ENCODE results near the gene GALNT11.
A peak's percentile ranks its signal among the peaks of the same experiment; 100 is the strongest.

Gene GALNT11

DNA sequence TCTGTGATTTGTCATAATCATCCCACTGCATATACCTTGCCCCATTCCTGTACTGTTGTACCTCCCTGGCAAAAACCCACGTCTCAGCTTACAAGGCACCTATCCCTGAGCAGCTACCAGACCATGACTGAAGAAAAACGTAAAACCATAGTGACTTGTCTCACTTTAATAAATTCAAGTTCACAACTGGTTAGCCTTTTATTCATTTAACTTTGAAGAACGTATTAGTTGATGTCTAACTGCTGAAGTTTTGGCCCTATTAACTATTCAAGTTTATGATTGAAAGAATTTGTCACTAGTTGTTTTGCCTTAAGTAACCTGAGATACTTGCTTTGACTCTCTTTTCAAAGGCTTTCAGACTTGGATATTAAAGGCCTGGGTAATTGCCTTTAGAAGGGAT is 59.7 kb downstream of the GALNT11 start:
- TF ChIP-seq, protein P1, sequence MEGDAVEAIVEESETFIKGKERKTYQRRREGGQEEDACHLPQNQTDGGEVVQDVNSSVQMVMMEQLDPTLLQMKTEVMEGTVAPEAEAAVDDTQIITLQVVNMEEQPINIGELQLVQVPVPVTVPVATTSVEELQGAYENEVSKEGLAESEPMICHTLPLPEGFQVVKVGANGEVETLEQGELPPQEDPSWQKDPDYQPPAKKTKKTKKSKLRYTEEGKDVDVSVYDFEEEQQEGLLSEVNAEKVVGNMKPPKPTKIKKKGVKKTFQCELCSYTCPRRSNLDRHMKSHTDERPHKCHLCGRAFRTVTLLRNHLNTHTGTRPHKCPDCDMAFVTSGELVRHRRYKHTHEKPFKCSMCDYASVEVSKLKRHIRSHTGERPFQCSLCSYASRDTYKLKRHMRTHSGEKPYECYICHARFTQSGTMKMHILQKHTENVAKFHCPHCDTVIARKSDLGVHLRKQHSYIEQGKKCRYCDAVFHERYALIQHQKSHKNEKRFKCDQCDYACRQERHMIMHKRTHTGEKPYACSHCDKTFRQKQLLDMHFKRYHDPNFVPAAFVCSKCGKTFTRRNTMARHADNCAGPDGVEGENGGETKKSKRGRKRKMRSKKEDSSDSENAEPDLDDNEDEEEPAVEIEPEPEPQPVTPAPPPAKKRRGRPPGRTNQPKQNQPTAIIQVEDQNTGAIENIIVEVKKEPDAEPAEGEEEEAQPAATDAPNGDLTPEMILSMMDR (IDR thresholded peaks at IDR 0.05), result no peak
- TF ChIP-seq ZFX (IDR thresholded peaks at IDR 0.05; ENCODE audit: borderline replicate concordance), result no peak
- no peak overlapping the region for H3K27ac ChIP-seq

DNA sequence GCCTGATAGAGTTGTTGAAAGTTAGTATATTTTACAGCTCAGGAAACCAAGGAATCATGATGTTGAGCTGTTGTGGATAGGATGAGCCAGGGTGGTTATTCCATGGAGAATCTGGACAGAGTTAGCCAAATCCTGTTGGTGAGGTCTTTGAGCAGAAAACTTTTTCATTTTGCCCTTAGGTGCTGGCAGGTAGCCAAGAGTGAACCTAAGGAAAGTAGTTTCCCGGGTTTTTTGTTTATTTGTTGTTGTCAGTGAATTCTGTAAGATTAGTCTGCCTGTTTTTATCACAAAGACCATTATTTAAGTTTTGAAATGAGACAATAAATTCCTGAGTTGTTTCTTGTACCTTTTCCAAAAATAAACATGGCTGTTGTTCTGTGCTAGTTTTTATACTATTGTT is 61.0 kb downstream of the GALNT11 start:
- peak overlapping the region; percentile 1 for H3K27ac ChIP-seq
- TF ChIP-seq, protein P1 (IDR thresholded peaks at IDR 0.05), result no peak
- no peak for TF ChIP-seq ZFX (IDR thresholded peaks at IDR 0.05; ENCODE audit: borderline replicate concordance)

DNA sequence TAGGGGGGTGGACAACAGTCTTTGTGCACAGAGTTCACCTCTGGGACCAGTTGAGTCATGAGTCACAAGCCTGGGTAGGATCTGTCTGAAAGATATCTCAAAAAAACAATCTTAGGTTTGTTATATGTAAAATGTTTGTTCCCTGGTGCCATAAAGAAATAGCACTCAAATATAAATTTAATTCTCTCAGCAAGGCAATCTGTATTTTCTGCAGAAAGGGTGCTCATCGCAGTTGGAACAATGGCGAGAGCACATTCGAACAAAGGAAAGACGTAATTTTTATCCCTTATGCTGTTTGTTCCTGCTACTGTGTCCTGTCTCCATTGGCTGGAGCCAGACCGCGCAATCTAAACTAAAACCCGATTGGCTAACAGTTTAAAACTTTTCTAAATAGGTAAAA is 63.7 kb downstream of the GALNT11 start:
- TF ChIP-seq, protein P1 (IDR thresholded peaks at IDR 0.05), result no peak
- TF ChIP-seq ZFX (IDR thresholded peaks at IDR 0.05; ENCODE audit: borderline replicate concordance), result no peak
- H3K27ac ChIP-seq, result no peak overlapping the region

DNA sequence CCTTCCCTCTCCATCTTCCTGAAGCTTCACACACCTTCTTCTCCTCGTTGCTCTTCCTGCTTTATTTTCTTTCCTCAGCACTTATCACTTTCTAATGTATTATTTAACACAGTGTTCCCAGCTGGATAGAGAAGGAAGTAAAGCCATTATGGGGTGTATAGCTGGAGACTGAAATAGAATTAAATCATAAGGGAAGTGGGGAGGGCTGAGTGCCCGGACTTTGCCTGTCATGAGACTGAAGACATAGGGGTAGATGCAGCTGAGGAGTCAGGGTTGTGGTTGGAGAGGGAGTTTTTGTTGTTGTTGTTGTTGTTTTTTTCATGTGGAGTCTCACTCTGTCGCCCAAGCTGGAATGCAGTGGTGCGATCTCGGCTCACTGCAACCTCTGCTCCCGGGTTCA is 65.3 kb downstream of the GALNT11 start:
- H3K27ac ChIP-seq, result no peak overlapping the region
- no peak for TF ChIP-seq ZFX (IDR thresholded peaks at IDR 0.05; ENCODE audit: borderline replicate concordance)
- TF ChIP-seq, protein P1 (IDR thresholded peaks at IDR 0.05), result no peak

DNA sequence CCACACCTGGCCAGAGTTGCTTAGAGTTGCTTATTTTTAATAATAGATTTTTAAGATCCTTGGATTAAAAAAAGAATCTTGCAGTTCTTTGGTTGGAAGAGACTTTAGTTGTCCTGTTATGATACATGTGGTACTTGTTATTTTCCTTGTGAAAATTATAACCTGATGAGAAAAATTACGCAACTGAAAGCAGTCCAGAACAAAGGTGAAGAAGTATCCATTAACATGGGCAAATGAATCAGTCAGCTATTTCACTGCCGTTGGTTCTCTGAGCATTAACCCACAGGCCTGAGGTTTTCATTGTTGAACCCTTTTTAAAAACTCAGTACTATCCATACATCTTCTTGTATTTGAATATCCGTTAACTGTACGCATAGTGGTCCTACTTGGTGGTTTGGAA is 68.2 kb downstream of the GALNT11 start:
- no peak overlapping the region for H3K27ac ChIP-seq
- TF ChIP-seq ZFX (IDR thresholded peaks at IDR 0.05; ENCODE audit: borderline replicate concordance), result no peak
- TF ChIP-seq, protein P1 (IDR thresholded peaks at IDR 0.05), result no peak

DNA sequence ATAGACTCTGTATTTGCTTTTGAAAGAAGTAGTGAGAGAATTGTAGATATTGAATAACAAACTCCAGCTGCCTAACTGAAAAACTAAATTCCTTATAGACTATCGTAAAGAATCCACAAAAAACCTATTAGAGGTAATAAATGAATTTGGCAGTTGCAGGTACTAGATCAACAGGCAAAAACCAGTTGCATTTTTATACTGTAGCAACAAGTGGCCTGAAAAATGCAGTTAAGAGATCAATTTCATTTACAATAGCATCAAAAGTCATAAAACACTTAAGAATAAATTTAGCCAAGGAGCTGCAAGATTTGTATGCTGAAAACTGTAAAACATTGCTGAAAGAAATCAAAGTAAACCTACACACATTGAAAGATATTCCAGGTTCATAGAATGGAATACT is 70.3 kb downstream of the GALNT11 start:
- no peak overlapping the region for H3K27ac ChIP-seq
- TF ChIP-seq ZFX (IDR thresholded peaks at IDR 0.05; ENCODE audit: borderline replicate concordance), result no peak
- TF ChIP-seq, protein P1 (IDR thresholded peaks at IDR 0.05), result no peak

DNA sequence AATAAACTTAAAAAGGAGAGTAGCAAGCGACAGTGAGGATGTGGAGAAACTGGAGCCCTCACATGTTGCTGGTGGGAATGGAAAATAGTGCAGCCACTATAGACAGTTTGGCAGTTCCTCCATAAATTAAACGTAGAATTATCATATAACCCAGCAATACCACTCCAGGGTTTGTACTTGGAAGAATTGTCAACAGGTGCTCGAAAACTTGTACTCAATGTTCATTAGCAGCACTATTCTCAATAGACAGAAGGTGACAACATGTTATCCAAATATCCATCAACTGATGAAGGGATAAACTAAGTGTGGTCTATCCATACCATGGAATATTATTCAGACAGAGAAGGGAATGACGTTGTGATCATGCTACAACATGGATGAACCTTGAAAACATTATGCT is 71.9 kb downstream of the GALNT11 start:
- no peak overlapping the region for H3K27ac ChIP-seq
- TF ChIP-seq ZFX (IDR thresholded peaks at IDR 0.05; ENCODE audit: borderline replicate concordance), result no peak

DNA sequence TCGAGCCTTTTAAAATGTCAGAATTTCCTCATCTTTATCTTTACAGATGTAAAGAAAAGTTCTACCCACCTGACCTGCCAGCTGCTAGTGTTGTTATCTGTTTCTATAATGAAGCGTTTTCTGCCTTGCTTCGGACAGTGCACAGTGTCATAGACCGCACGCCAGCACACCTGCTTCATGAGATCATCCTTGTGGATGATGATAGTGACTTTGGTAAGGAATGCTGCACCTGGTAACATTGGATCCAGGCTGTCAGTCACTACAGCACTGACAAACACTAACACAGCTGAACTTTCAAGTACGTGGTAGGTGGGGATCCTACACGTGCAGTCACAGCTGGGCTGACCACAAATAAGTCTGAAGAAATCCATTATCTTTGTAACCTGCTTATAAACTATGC is 77.6 kb downstream of the GALNT11 start:
- TF ChIP-seq, protein P1 (IDR thresholded peaks at IDR 0.05), result no peak
- TF ChIP-seq ZFX (IDR thresholded peaks at IDR 0.05; ENCODE audit: borderline replicate concordance), result no peak

More for the DNA sequence above, 77.6 kb downstream of the GALNT11 start:
- no peak overlapping the region for H3K27ac ChIP-seq

Data from 22Rv1 (cell line).